H54 (cell line): Measurements from ENCODE around the gene LTBR.

ENCODE experiments used
- DNase-seq: peaks from one replicate; pipeline ENCODE4 v3.0.0; 2011; ENCODE audit warnings: low spot score, mixed read lengths; ENCODE audit not compliant: insufficient read length
- FAIRE-seq: peaks from 3 replicates; lab custom pipeline; 2011; peaks lifted over from hg19 to GRCh38; lab: Jason Lieb, UNC
- POLR2A ChIP-seq: IDR thresholded peaks from 2 replicates; pipeline ENCODE4 v1.6.1; 2011; ENCODE audit warnings: low read depth, mild to moderate bottlenecking, low read length

Gene LTBR

DNA sequence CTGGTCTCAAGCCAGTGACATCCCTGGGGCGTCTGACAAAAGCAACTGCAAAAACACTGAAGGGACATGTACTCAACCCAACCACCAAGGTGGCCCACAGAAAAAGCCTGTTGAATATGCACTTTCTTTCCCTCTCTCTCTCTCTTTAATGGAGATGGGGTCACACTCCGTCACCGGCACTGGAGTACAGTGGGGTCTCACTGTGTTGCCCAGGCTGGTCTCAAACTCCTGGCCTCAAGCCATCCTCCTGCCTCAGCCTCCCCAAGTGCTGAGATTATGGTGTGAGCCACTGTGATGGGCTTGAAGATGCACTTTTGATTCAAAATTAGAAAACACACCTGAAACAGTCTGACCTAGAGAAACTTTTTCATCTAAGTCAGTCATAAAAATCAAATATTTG lies 53.6 kb downstream of the LTBR start:
- no peak for DNase-seq
- TF ChIP-seq POLR2A, result no peak
- no peak for FAIRE-seq

GRCh38 chr12:6438345-6438744 lies 54.4 kb downstream of the LTBR start:
- FAIRE-seq (no peak), DNase-seq (no peak)
- TF ChIP-seq POLR2A, result no peak

DNA sequence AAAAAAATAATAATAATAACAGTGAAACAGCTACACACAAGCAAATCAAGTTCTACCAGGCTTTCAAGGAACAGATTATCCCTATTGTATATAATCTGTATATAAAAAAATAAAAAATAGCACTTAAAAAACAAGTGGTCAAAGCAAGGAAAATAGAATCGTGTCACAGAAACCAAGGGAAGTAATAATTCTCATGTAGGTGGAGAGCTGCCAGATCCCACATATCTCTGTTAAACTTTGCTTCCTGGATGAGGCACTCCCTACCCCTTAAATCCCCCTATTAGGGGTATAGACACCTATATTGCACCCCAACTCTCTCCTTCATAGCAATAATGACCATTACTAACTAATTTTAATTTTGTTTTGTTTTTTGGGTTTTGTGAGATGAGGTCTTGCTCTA lies 56.4 kb downstream of the LTBR start:
- DNase-seq (no peak), FAIRE-seq (no peak)
- no peak for TF ChIP-seq POLR2A
